PFSK-1 (cell line): Measurements from ENCODE around the gene KCNJ15.

ENCODE experiments used
- FOXP2 ChIP-seq: optimal IDR thresholded peaks from 2 replicates; pipeline ENCODE3; 2011; ENCODE audit warnings: borderline replicate concordance, control low read depth, inconsistent platforms; ENCODE audit not compliant: insufficient read depth; ENCODE audit errors: extremely low read length, extremely low read depth
- POLR2AphosphoS5 ChIP-seq: IDR thresholded peaks from 2 replicates; pipeline ENCODE4 v1.6.1; 2012; ENCODE audit warnings: low read depth, mild to moderate bottlenecking, control low read depth, low read length, moderate library complexity
- REST ChIP-seq, 2 experiments: IDR thresholded peaks; 2 replicates each; pipeline versions ENCODE4 v1.6.1 to v1.8.0; 2011 to 2012; ENCODE audit warnings: low read depth in 2 of 2, low read length in 2 of 2, control low read depth in 1 of 2, inconsistent platforms in 1 of 2, mild to moderate bottlenecking in 1 of 2, moderate library complexity in 1 of 2; ENCODE audit not compliant: insufficient read depth in 1 of 2
- SIN3A ChIP-seq: IDR thresholded peaks from 2 replicates; pipeline ENCODE4 v1.6.1; 2012; ENCODE audit warnings: mild to moderate bottlenecking, low read length, moderate library complexity, borderline replicate concordance; ENCODE audit not compliant: insufficient read depth
- TAF1 ChIP-seq: IDR thresholded peaks from 2 replicates; pipeline ENCODE4 v1.6.1; 2012; ENCODE audit warnings: low read length, control low read depth, borderline replicate concordance; ENCODE audit not compliant: insufficient read depth

GRCh38 chr21:38303300-38303699, 46.5 kb downstream of the KCNJ15 start:
- TF ChIP-seq REST (IDR thresholded peaks at IDR 0.05; ENCODE audit: insufficient read depth in 1 of 2, low read depth in 2 of 2, low read length in 2 of 2) (no peak), POLR2AphosphoS5 (no peak), TAF1 (no peak), SIN3A (no peak), FOXP2 (no peak)
